ENCODE measurements around the gene DNAH1.

The DNAH1 gene

GRCh38 chr3:52313188-52313773 is 2.8 kb upstream of the DNAH1 start:
- no peak for DNase-seq (ENCODE audit: low spot score)
- no peaks in the 10 kb centered on the region for H3K36me3 ChIP-seq (ENCODE audit: low read depth)
- no peaks in the 10 kb centered on the region for H3K9me3 ChIP-seq (ENCODE audit: severe bottlenecking)
- TF ChIP-seq CTCF (IDR thresholded peaks at IDR 0.05; ENCODE audit: poor library complexity, severe bottlenecking) = no peak
- no peaks in the 10 kb centered on the region for H3K4me1 ChIP-seq (ENCODE audit: insufficient read depth, poor library complexity, severe bottlenecking)
- H3K27me3 ChIP-seq (ENCODE audit: insufficient read depth, poor library complexity, severe bottlenecking) = no peaks in the 10 kb centered on the region
- H3K4me3 ChIP-seq (ENCODE audit: severe bottlenecking) = no peak overlapping the region
- ATAC-seq (ENCODE audit: low read depth) = no peak
- no peak overlapping the region for H3K27ac ChIP-seq (ENCODE audit: poor library complexity, severe bottlenecking)

- no peaks in the 10 kb centered on the region for H3K36me3 ChIP-seq (ENCODE audit: low read depth)
- no peak overlapping the region for H3K4me3 ChIP-seq (ENCODE audit: severe bottlenecking)
- no peak for TF ChIP-seq CTCF (IDR thresholded peaks at IDR 0.05; ENCODE audit: poor library complexity, severe bottlenecking)
- no peak for DNase-seq (ENCODE audit: low spot score)
- no peaks in the 10 kb centered on the region for H3K27me3 ChIP-seq (ENCODE audit: insufficient read depth, poor library complexity, severe bottlenecking)
- H3K9me3 ChIP-seq (ENCODE audit: severe bottlenecking) = no peaks in the 10 kb centered on the region
- ATAC-seq (ENCODE audit: low read depth) = no peak
- H3K4me1 ChIP-seq (ENCODE audit: insufficient read depth, poor library complexity, severe bottlenecking) = no peaks in the 10 kb centered on the region
- H3K27ac ChIP-seq (ENCODE audit: poor library complexity, severe bottlenecking) = no peak overlapping the region
These were observed 2.3 kb upstream of the DNAH1 start for GRCh38 chr3:52313774-52314188.

GRCh38 chr3:52314489-52314888 is 1.6 kb upstream of the DNAH1 start:
- no peaks in the 10 kb centered on the region for H3K4me1 ChIP-seq (ENCODE audit: insufficient read depth, poor library complexity, severe bottlenecking)
- DNase-seq (ENCODE audit: low spot score) = no peak

GRCh38 chr3:52315006-52315405 is 1.1 kb upstream of the DNAH1 start:
- Histone ChIP-seq H3K9me3 (ENCODE audit: severe bottlenecking) (no peaks in the 10 kb centered on the region), H3K27ac (ENCODE audit: poor library complexity, severe bottlenecking) (no peak overlapping the region), H3K4me3 (ENCODE audit: severe bottlenecking) (no peak overlapping the region), H3K27me3 (ENCODE audit: insufficient read depth, poor library complexity, severe bottlenecking) (no peaks in the 10 kb centered on the region), H3K4me1 (ENCODE audit: insufficient read depth, poor library complexity, severe bottlenecking) (no peaks in the 10 kb centered on the region), H3K36me3 (ENCODE audit: low read depth) (no peaks in the 10 kb centered on the region)
- no peak for TF ChIP-seq CTCF (IDR thresholded peaks at IDR 0.05; ENCODE audit: poor library complexity, severe bottlenecking)
- no peak for DNase-seq (ENCODE audit: low spot score)
- ATAC-seq (ENCODE audit: low read depth) = no peak

More at GRCh38 chr3:52314489-52314888, 1.6 kb upstream of the DNAH1 start:
- Histone ChIP-seq H3K36me3 (ENCODE audit: low read depth) (no peaks in the 10 kb centered on the region), H3K27ac (ENCODE audit: poor library complexity, severe bottlenecking) (no peak overlapping the region), H3K9me3 (ENCODE audit: severe bottlenecking) (no peaks in the 10 kb centered on the region), H3K4me3 (ENCODE audit: severe bottlenecking) (no peak overlapping the region), H3K27me3 (ENCODE audit: insufficient read depth, poor library complexity, severe bottlenecking) (no peaks in the 10 kb centered on the region)
- no peak for ATAC-seq (ENCODE audit: low read depth)
- no peak for TF ChIP-seq CTCF (IDR thresholded peaks at IDR 0.05; ENCODE audit: poor library complexity, severe bottlenecking)

- Histone ChIP-seq H3K27me3 (ENCODE audit: insufficient read depth, poor library complexity, severe bottlenecking) (no peaks in the 10 kb centered on the region), H3K4me1 (ENCODE audit: insufficient read depth, poor library complexity, severe bottlenecking) (no peaks in the 10 kb centered on the region), H3K4me3 (ENCODE audit: severe bottlenecking) (no peak overlapping the region), H3K36me3 (ENCODE audit: low read depth) (no peaks in the 10 kb centered on the region), H3K27ac (ENCODE audit: poor library complexity, severe bottlenecking) (no peak overlapping the region), H3K9me3 (ENCODE audit: severe bottlenecking) (no peaks in the 10 kb centered on the region)
- no peak for TF ChIP-seq CTCF (IDR thresholded peaks at IDR 0.05; ENCODE audit: poor library complexity, severe bottlenecking)
- DNase-seq (ENCODE audit: low spot score) (no peak), ATAC-seq (ENCODE audit: low read depth) (peak; percentile 70; the same call in 2 of the 3 replicates)
These were observed 1.3 kb downstream of the DNAH1 start for GRCh38 chr3:52317208-52318000.

Data from RWPE2 (cell line).